ENCODE measurements around the gene CDK11B. TPM values are rescaled to one million over a fixed set of nuclear protein-coding genes. Genes with fewer than 3 reads are reported as not detected.

Gene CDK11B
- total RNA-seq, 1 donor from 2014 or later, result 24.3 TPM

DNA sequence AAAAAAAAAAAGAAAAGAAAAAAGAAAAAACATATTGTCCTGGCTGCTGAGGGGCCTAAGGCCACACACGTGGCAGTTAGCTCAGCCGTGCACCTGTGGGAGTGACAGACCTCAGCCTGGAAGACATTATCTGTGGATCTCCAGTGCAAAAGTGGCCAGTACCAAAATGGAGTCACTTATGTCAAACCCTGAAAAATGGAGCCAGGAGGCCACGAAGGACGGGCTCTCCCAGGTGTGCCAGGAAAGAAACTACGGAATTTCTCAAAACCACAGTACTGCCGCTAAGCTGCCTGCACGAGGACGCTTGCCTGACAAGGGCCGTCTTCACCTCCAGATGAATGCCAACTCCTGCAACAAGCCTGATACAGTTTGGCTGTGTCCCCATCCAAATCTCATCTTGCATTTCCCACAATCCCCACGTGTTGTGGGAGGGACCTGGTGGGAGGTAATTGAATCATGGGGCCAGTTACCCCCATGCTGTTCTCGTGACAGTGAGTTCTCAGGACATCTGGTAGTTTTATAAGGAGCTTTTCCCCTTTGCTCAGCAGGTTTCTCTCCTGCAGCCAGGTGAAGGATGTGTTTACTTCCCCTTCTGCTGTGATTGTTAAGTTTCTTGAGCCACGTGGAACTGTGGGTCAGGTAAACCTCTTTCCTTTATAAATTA lies 48.9 kb downstream of the CDK11B start:
- TF ChIP-seq, protein P1, sequence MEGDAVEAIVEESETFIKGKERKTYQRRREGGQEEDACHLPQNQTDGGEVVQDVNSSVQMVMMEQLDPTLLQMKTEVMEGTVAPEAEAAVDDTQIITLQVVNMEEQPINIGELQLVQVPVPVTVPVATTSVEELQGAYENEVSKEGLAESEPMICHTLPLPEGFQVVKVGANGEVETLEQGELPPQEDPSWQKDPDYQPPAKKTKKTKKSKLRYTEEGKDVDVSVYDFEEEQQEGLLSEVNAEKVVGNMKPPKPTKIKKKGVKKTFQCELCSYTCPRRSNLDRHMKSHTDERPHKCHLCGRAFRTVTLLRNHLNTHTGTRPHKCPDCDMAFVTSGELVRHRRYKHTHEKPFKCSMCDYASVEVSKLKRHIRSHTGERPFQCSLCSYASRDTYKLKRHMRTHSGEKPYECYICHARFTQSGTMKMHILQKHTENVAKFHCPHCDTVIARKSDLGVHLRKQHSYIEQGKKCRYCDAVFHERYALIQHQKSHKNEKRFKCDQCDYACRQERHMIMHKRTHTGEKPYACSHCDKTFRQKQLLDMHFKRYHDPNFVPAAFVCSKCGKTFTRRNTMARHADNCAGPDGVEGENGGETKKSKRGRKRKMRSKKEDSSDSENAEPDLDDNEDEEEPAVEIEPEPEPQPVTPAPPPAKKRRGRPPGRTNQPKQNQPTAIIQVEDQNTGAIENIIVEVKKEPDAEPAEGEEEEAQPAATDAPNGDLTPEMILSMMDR (IDR thresholded peaks at IDR 0.05; ENCODE audit: borderline replicate concordance), result no peak
- Histone ChIP-seq H3K27ac (replicated peaks) (no peak overlapping the region), H3K4me3 (no peak overlapping the region), H3K4me1 (peaks cover 18% of the 10 kb centered on the region), H3K36me3 (no peaks in the 10 kb centered on the region), H3K9me3 (replicated peaks) (no peaks in the 10 kb centered on the region), H3K27me3 (ENCODE audit: low read depth) (peaks cover under 1% of the 10 kb centered on the region)
- intact Hi-C loops (cut with micrococcal nuclease), result no loop called here
- no peak for DNase-seq

DNA sequence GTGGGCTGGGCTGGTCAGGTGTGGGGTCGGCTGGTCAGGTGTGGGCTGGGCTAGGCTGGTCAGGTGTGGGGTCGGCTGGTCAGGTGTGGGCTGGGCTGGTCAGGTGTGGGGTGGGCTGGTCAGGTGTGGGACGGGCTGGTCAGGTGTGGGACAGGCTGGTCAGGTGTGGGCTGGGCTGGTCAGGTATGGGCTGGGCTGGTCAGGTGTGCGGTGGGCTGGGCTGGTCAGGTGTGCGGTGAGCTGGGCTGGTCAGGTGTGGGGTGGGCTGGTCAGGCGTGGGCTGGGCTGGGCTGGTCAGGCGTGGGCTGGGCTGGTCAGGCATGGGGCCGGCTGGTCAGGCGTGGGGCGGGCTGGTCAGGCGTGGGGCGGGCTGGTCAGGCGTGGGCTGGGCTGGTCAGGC lies 52.6 kb downstream of the CDK11B start:
- no peaks in the 10 kb centered on the region for H3K36me3 ChIP-seq
- no peak overlapping the region for H3K4me3 ChIP-seq
- H3K9me3 ChIP-seq (replicated peaks), result no peaks in the 10 kb centered on the region
- no peak for DNase-seq
- H3K27me3 ChIP-seq (ENCODE audit: low read depth), result peaks cover 36% of the 10 kb centered on the region
- H3K27ac ChIP-seq (replicated peaks), result no peak overlapping the region
- H3K4me1 ChIP-seq, result no peaks in the 10 kb centered on the region
- TF ChIP-seq, protein P1 (IDR thresholded peaks at IDR 0.05; ENCODE audit: borderline replicate concordance), result no peak
- intact Hi-C loops (cut with micrococcal nuclease), result no loop called here

DNA sequence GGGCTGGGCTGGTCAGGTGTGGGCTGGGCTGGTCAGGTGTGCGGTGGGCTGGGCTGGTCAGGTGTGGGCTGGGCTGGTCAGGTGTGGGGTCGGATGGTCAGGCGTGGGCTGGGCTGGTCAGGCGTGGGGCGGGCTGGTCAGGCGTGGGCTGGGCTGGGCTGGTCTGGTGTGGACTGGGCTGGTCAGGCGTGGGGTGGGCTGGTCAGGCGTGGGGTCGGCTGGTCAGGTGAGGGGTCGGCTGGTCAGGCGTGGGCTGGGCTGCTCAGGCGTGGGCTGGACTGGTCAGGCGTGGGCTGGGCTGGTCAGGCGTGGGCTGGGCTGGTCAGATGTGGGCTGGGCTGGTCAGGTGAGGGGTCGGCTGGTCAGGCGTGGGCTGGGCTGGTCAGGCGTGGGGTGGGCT lies 53.1 kb downstream of the CDK11B start:
- H3K36me3 ChIP-seq, result no peaks in the 10 kb centered on the region
- TF ChIP-seq, protein P1 (IDR thresholded peaks at IDR 0.05; ENCODE audit: borderline replicate concordance), result no peak
- no peak for DNase-seq
- H3K27me3 ChIP-seq (ENCODE audit: low read depth), result peaks cover 42% of the 10 kb centered on the region
- H3K9me3 ChIP-seq (replicated peaks), result no peaks in the 10 kb centered on the region
- H3K4me3 ChIP-seq, result no peak overlapping the region
- peaks cover 2% of the 10 kb centered on the region for H3K4me1 ChIP-seq
- intact Hi-C loops (cut with micrococcal nuclease), result no loop called here
- no peak overlapping the region for H3K27ac ChIP-seq (replicated peaks)

DNA sequence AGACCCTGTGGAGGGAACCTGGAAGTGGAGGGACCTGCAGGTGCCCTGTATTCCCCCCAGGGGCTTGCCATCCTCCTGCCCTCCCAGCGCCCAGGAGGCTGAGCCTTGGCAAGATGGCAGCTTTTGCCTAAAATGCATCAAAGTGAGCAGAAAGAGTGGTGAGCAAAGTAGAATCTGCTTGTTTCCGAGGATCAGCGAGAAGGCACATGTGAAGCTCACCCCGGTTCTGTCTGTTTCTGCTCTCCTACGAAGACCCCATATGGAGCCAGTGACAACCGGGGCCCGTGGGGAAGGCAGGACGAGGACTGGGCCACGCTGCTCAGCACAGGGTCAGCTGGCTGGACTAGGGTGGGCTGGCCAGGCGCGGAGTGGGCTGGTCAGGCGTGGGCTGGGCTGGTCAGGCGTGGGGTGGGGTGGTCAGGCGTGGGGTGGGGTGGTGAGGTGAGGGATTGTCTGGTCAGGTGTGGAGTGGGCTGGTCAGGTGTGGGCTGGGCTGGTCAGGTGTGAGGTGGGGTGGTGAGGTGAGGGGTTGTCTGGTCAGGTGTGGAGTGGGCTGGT lies 53.7 kb downstream of the CDK11B start:
- Histone ChIP-seq H3K4me1 (peaks cover 8% of the 10 kb centered on the region), H3K27ac (replicated peaks) (no peak overlapping the region), H3K9me3 (replicated peaks) (no peaks in the 10 kb centered on the region), H3K36me3 (no peaks in the 10 kb centered on the region), H3K4me3 (no peak overlapping the region), H3K27me3 (ENCODE audit: low read depth) (peaks cover 48% of the 10 kb centered on the region)
- DNase-seq, result no peak
- intact Hi-C loops (cut with micrococcal nuclease), result no loop called here
- TF ChIP-seq, protein P1 (IDR thresholded peaks at IDR 0.05; ENCODE audit: borderline replicate concordance), result no peak

DNA sequence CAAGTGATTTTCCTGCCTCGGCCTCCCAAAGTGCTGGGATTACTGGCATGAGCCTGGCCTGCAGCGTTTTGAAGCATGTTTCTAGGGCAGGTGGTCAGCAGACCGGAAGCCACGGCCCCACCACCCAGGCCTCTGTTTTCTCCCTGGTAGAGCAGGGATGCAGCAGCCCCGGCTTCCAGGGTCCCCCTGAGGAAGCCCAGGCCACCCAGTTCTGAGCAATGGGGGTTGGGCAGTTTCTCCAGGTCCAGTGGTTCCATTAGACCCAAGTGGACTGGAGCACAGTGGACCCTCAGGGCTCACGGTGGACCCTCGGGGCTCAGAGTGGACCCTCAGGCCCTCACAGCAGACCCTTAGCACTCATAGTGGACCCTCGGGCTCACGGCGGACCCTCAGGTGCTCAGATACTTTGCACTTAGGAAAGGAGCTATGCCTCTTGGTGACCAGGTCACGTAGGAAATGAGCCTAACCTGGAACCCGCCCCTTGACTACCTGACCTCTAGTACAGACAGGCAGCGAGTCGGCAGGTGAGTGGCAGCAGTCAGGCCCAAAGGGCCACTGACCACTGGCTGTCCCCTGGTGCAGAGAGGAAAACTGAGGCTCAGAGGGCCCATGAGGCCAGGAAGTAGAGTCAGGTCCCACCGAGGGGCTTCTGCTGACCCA lies 54.3 kb downstream of the CDK11B start:
- TF ChIP-seq, protein P1 (IDR thresholded peaks at IDR 0.05; ENCODE audit: borderline replicate concordance), result no peak

More for the DNA sequence above, 54.3 kb downstream of the CDK11B start:
- no peak overlapping the region for H3K4me3 ChIP-seq
- no peak overlapping the region for H3K27ac ChIP-seq (replicated peaks)
- H3K27me3 ChIP-seq (ENCODE audit: low read depth), result peaks cover 50% of the 10 kb centered on the region
- H3K36me3 ChIP-seq, result no peaks in the 10 kb centered on the region
- intact Hi-C loops (cut with micrococcal nuclease), result no loop called here
- DNase-seq, result no peak
- H3K9me3 ChIP-seq (replicated peaks), result no peaks in the 10 kb centered on the region
- H3K4me1 ChIP-seq, result peaks cover 8% of the 10 kb centered on the region

Measured in left ventricle myocardium inferior (tissue), 1 donor.